ENCODE data around the gene SRGN. TPM values are rescaled to one million over a fixed set of nuclear protein-coding genes. Genes with fewer than 3 reads are reported as not detected.

Gene SRGN
- polyA plus RNA-seq, 3 donors = 1,724 to 3,407 (median 1,859) TPM

GRCh38 chr10:69142983-69143382, 55.1 kb downstream of the SRGN start:
- Histone ChIP-seq H3K27me3 (ENCODE audit: control insufficient read depth in 2 of 2, insufficient read depth in 2 of 2, low read length in 2 of 2) (no peaks in the 10 kb centered on the region), H3K9ac (ENCODE audit: insufficient read depth, low read length, poor library complexity, severe bottlenecking) (no peak overlapping the region), H3K79me2 (ENCODE audit: insufficient read depth, low read length) (peaks cover 97% of the 10 kb centered on the region), H3K4me3 (replicated peaks in 1 of 3; ENCODE audit: low read depth in 2 of 3, low read length in 3 of 3) (no peak overlapping the region), H3K27ac (ENCODE audit: low read depth in 1 of 2, low read length in 2 of 2) (peak overlapping the region in 1 of 2 donors; percentile 4), H3K4me2 (replicated peaks; ENCODE audit: extremely low read depth, low read length, poor library complexity, severe bottlenecking) (no peak overlapping the region), H4K20me1 (ENCODE audit: insufficient read depth, low read length) (peaks cover 97% of the 10 kb centered on the region), H3K9me3 (replicated peaks in 1 of 2; ENCODE audit: control insufficient read depth in 1 of 2, insufficient read depth in 1 of 2, low read length in 2 of 2) (no peaks in the 10 kb centered on the region), H3K4me1 (ENCODE audit: control insufficient read depth in 1 of 2, insufficient read depth in 2 of 2, low read length in 2 of 2) (peaks cover 2 to 8% of the 10 kb centered on the region in 2 donors), H2AFZ (ENCODE audit: insufficient read depth, low read depth, low read length, poor library complexity, severe bottlenecking) (no peak overlapping the region), H3K36me3 (replicated peaks in 1 of 2; ENCODE audit: control insufficient read depth in 1 of 2, insufficient read depth in 2 of 2, low read length in 2 of 2) (peaks cover 5 to 40% of the 10 kb centered on the region in 2 donors)
- H3K4me1 Mint-ChIP-seq = peaks cover 10% of the 10 kb centered on the region
- H3K27ac Mint-ChIP-seq = peak overlapping the region in 2 of 7 donors; percentile 13 to 15
- peaks cover 0 to 1% (median 0%) of the 10 kb centered on the region in 3 donors for H3K27me3 Mint-ChIP-seq (ENCODE audit: low read depth in 3 of 3)
- H3K4me3 Mint-ChIP-seq = no peak overlapping the region
- DNase-seq = no peak
- no peak for TF ChIP-seq CTCF (IDR thresholded peaks at IDR 0.05)
- intact Hi-C loops (cut with micrococcal nuclease) = no loop called here
- H3K36me3 Mint-ChIP-seq = peaks cover 12 to 21% of the 10 kb centered on the region in 2 donors
- no CpG with 5 or more reads among the region's 3 CpGs for WGBS (ENCODE audit: insufficient coverage)
- H3K9me3 Mint-ChIP-seq = no peaks in the 10 kb centered on the region

GRCh38 chr10:69145329-69145728, 57.4 kb downstream of the SRGN start:
- Mint-ChIP-seq H3K9me3 (no peaks in the 10 kb centered on the region), H3K27ac (no peak overlapping the region), H3K36me3 (peaks cover 16 to 26% of the 10 kb centered on the region in 2 donors), H3K4me3 (no peak overlapping the region), H3K4me1 (peaks cover 10% of the 10 kb centered on the region), H3K27me3 (ENCODE audit: low read depth in 3 of 3) (no peaks in the 10 kb centered on the region)
- intact Hi-C loops (cut with micrococcal nuclease) = no loop called here
- Histone ChIP-seq H2AFZ (ENCODE audit: insufficient read depth, low read depth, low read length, poor library complexity, severe bottlenecking) (no peak overlapping the region), H3K27me3 (ENCODE audit: control insufficient read depth in 2 of 2, insufficient read depth in 2 of 2, low read length in 2 of 2) (no peaks in the 10 kb centered on the region), H3K36me3 (replicated peaks in 1 of 2; ENCODE audit: control insufficient read depth in 1 of 2, insufficient read depth in 2 of 2, low read length in 2 of 2) (peaks cover 3 to 40% of the 10 kb centered on the region in 2 donors), H3K4me1 (ENCODE audit: control insufficient read depth in 1 of 2, insufficient read depth in 2 of 2, low read length in 2 of 2) (peaks cover 2 to 8% of the 10 kb centered on the region in 2 donors), H3K4me3 (replicated peaks in 1 of 3; ENCODE audit: low read depth in 2 of 3, low read length in 3 of 3) (no peak overlapping the region), H3K4me2 (replicated peaks; ENCODE audit: extremely low read depth, low read length, poor library complexity, severe bottlenecking) (no peak overlapping the region), H3K79me2 (ENCODE audit: insufficient read depth, low read length) (peaks cover 100% of the 10 kb centered on the region), H3K9ac (ENCODE audit: insufficient read depth, low read length, poor library complexity, severe bottlenecking) (no peak overlapping the region), H3K27ac (ENCODE audit: low read depth in 1 of 2, low read length in 2 of 2) (no peak overlapping the region), H3K9me3 (replicated peaks in 1 of 2; ENCODE audit: control insufficient read depth in 1 of 2, insufficient read depth in 1 of 2, low read length in 2 of 2) (no peaks in the 10 kb centered on the region), H4K20me1 (ENCODE audit: insufficient read depth, low read length) (peaks cover 97% of the 10 kb centered on the region)
- no peak for DNase-seq
- no peak for TF ChIP-seq CTCF (IDR thresholded peaks at IDR 0.05)
- no CpG with 5 or more reads among the region's 1 CpG for WGBS (ENCODE audit: insufficient coverage)

All from CD14-positive monocyte (primary cell).